Type B pancreatic cell (in vitro differentiated cells): ENCODE results near the gene PHACTR1. TPM values are rescaled to one million over a fixed set of nuclear protein-coding genes. Genes with fewer than 3 reads are reported as not detected.

Experiments used
- DNase-seq: peaks from one replicate; pipeline ENCODE4 v3.0.0; 2021; ENCODE audit warnings: mixed read lengths; ENCODE audit not compliant: unreplicated experiment; ENCODE audit errors: extremely low spot score
- H3K27ac Mint-ChIP-seq: 2 replicates; pipeline ENCODE4 v1.8.0; 2021; ENCODE audit warnings: mild to moderate bottlenecking, mixed read lengths
- H3K27me3 Mint-ChIP-seq: 2 replicates; pipeline ENCODE4 v1.8.0; 2021; ENCODE audit warnings: mixed read lengths
- H3K36me3 Mint-ChIP-seq: 2 replicates; pipeline ENCODE4 v1.8.0; 2021; ENCODE audit warnings: mixed read lengths
- H3K4me1 Mint-ChIP-seq: one replicate; pipeline ENCODE4 v1.8.0; 2021; ENCODE audit warnings: mixed read lengths; ENCODE audit not compliant: unreplicated experiment
- H3K4me3 Mint-ChIP-seq: 2 replicates; pipeline ENCODE4 v1.8.0; 2021; ENCODE audit warnings: mild to moderate bottlenecking, mixed read lengths
- H3K9me3 Mint-ChIP-seq: 2 replicates; pipeline ENCODE4 v1.8.0; 2021; ENCODE audit warnings: mixed read lengths
- total RNA-seq: library from RNA; stranded (reverse); gene quantifications from 2 replicates; pipeline ENCODE4 v1.2.1, GENCODE V29; 2021; ENCODE audit warnings: low replicate concordance
- TF ChIP-seq, protein P1 (sequence below): fragments of 200-600 bp; sonication (generic); conservative IDR thresholded peaks from 2 replicates; pipeline ENCODE4 v1.5.0; 2021; ENCODE audit warnings: antibody characterized with exemption, mild to moderate bottlenecking

PHACTR1 gene
- total RNA-seq, 1 donor from 2014 or later: 12.3 TPM

DNA sequence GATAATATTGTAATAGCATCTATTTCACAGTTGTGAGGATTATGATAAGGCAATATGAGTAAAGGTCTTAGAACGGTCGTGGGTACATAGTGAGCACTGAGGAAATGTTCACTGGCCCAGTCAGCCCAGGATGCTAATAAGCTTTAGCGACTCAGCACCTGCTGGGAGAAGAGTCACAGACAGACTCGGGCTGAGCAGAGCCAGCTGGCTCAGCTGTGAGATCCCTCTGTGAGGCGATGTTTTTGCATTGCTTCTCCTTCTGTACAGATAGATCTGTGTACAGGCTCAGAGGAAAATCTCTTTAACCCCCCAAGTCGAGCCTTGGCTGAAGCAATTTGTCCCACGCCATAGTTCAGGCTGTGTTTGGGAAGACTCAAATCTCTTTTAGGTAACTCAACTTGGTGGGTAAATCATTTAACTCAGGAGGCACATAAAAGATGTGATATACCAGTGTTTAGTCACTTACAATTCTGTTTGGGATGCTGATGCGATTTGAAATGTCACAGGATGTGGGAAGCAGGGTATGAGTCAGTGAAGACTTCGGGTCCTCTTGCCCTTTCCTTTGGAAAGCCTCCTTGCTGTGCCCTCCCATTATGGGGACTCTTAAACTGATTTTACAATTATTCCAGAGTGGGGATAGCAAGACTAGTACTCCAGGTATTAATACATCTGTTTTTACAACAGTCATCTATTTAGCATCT is 53.1 kb downstream of the PHACTR1 start:
- no peaks in the 10 kb centered on the region for H3K36me3 Mint-ChIP-seq
- no peak for DNase-seq
- TF ChIP-seq, protein P1, sequence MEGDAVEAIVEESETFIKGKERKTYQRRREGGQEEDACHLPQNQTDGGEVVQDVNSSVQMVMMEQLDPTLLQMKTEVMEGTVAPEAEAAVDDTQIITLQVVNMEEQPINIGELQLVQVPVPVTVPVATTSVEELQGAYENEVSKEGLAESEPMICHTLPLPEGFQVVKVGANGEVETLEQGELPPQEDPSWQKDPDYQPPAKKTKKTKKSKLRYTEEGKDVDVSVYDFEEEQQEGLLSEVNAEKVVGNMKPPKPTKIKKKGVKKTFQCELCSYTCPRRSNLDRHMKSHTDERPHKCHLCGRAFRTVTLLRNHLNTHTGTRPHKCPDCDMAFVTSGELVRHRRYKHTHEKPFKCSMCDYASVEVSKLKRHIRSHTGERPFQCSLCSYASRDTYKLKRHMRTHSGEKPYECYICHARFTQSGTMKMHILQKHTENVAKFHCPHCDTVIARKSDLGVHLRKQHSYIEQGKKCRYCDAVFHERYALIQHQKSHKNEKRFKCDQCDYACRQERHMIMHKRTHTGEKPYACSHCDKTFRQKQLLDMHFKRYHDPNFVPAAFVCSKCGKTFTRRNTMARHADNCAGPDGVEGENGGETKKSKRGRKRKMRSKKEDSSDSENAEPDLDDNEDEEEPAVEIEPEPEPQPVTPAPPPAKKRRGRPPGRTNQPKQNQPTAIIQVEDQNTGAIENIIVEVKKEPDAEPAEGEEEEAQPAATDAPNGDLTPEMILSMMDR: no peak
- peaks cover 10% of the 10 kb centered on the region for H3K27me3 Mint-ChIP-seq
- no peaks in the 10 kb centered on the region for H3K9me3 Mint-ChIP-seq
- no peaks in the 10 kb centered on the region for H3K4me1 Mint-ChIP-seq
- H3K4me3 Mint-ChIP-seq: no peak overlapping the region
- no peak overlapping the region for H3K27ac Mint-ChIP-seq

DNA sequence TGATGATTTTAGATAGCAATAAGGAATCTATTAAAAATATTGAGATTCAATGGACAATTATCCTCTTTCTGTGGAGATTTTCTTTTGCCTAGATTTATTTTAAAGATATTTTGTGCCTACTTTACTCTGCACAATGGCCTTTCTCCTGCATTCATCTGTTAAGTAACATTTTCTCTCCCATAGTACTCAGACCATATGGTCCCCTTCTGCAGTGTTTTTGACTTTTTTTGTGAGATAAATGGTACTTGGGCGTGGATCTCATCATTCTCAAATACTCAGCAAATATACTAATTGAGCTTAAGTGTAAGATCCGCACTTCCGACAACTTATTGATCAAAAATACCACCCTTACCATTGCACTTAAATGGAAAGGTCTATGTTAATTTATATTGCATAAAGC is 55.8 kb downstream of the PHACTR1 start:
- no peak overlapping the region for H3K27ac Mint-ChIP-seq
- no peak overlapping the region for H3K4me3 Mint-ChIP-seq
- no peaks in the 10 kb centered on the region for H3K36me3 Mint-ChIP-seq
- no peaks in the 10 kb centered on the region for H3K9me3 Mint-ChIP-seq
- peaks cover 8% of the 10 kb centered on the region for H3K27me3 Mint-ChIP-seq
- H3K4me1 Mint-ChIP-seq: no peaks in the 10 kb centered on the region
- TF ChIP-seq, protein P1: no peak
- no peak for DNase-seq

DNA sequence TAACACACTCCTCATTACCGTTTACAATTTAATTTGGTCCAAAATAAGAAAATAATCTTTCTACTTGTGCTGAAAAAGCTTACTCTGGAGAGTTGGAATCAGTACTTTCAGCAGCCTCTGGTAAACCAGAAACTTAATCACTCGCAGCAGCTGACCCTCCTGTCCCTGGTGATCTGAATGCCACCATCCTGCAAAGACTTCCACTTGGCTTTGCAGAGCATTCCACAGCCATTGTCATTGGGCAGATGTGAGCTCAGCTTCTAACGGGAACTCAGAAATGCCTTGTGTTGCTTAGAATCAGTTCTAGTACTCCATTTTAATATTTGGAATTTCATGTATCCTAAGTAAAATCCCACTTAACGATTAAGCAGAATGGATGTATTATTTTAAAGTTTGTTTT is 59.7 kb downstream of the PHACTR1 start:
- no peaks in the 10 kb centered on the region for H3K9me3 Mint-ChIP-seq
- no peaks in the 10 kb centered on the region for H3K4me1 Mint-ChIP-seq
- H3K27me3 Mint-ChIP-seq: no peaks in the 10 kb centered on the region
- no peak for DNase-seq
- TF ChIP-seq, protein P1: no peak
- H3K27ac Mint-ChIP-seq: no peak overlapping the region
- H3K4me3 Mint-ChIP-seq: no peak overlapping the region
- H3K36me3 Mint-ChIP-seq: no peaks in the 10 kb centered on the region

DNA sequence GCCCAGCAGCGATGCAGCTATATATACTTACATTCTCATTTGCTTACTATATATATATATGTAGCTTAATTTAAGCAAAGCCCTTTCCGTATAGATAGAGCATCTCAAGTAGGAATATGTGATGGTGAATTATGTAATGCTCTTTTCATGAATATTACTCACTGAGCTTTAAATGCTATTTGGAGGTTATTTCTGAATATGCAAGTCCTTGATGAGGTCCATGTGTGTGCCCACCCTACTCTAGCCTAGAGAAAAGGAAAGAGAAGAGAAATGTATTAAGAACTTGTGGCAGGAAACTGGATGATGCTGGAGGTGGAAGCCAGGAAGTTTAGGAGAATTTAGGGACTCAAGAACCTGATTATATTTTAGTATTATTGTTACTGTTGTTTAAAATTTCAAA is 63.2 kb downstream of the PHACTR1 start:
- TF ChIP-seq, protein P1: no peak

DNA sequence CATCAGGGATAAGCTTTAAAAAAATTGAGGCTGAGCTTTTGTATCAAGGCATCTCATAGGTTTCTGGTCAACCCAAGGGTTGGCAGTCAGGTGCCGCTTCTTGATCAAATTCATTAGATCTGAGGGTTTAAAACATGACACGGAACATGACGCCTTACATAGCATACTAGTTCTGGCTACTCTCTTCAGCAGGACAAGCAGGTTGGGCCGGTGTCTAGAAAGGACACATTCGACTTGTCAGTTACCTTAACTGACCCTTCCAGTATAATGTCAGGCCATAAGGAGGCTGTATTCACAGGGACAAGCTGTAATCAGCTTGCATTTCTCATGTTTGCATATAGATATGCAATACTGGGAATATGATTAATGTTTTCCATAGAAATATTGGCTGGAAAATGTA is 65.6 kb downstream of the PHACTR1 start:
- DNase-seq: no peak
- no peaks in the 10 kb centered on the region for H3K36me3 Mint-ChIP-seq
- H3K9me3 Mint-ChIP-seq: no peaks in the 10 kb centered on the region
- peak overlapping the region; percentile 48 for H3K27ac Mint-ChIP-seq
- no peaks in the 10 kb centered on the region for H3K27me3 Mint-ChIP-seq
- H3K4me1 Mint-ChIP-seq: no peaks in the 10 kb centered on the region
- TF ChIP-seq, protein P1: no peak
- H3K4me3 Mint-ChIP-seq: no peak overlapping the region

More for the DNA sequence above, 63.2 kb downstream of the PHACTR1 start:
- Mint-ChIP-seq H3K36me3 (no peaks in the 10 kb centered on the region), H3K27ac (no peak overlapping the region), H3K9me3 (no peaks in the 10 kb centered on the region), H3K27me3 (no peaks in the 10 kb centered on the region), H3K4me1 (no peaks in the 10 kb centered on the region), H3K4me3 (no peak overlapping the region)
- DNase-seq: no peak
